Measurements from ENCODE around the gene DDX18. TPM values are rescaled to one million over a fixed set of nuclear protein-coding genes. Genes with fewer than 3 reads are reported as not detected.

Gene DDX18
- total and polyA plus RNA-seq, 2 donors (not counting 3 experiments of a cell fraction or from before 2014, with no cell fraction given), result 15.8 to 50.4 TPM

DNA sequence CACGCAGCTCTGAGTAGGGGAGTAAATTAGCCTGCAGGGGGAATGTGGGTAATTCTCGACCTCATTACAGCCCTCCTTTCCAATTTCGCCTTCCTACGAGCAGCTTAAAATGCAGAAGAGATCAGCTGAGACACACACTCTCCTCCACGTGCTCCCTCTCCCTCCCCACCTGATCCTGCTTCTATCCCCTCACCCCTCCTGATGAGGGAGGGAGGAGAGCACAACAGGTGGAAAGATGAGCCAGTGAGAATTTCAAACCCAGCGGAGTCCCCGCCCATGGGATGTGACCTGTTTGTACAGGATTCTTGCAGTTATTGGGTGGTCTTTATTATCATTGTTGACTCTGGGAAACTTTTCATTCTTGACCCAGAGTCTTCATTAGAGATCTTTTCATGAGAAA, 35.5 kb downstream of the DDX18 start:
- CTCF ChIA-PET, result interaction anchor here (0.9 to 1.6 kb wide), 3 partner anchors 14 to 36 kb away, joined by 3 to 9 read pairs (median 4); partner anchors contain the start of gene DDX18
- H3K4me3 ChIP-seq (replicated peaks in 1 of 3; ENCODE audit: insufficient read depth in 1 of 3, low read depth in 1 of 3, low read length in 3 of 3), result no peak overlapping the region
- H4K20me1 ChIP-seq (replicated peaks; ENCODE audit: control insufficient read depth, extremely low read depth, insufficient read depth, low read length), result no peaks in the 10 kb centered on the region
- no peak for FAIRE-seq
- no peaks in the 10 kb centered on the region for H3K9me3 ChIP-seq (replicated peaks; ENCODE audit: control insufficient read depth, insufficient read depth, low read length)
- intact Hi-C loops (cut with micrococcal nuclease) (no loop called here), dilution Hi-C loops (cut with MboI; ENCODE audit: extremely low pct_ligation_motif_present, low sequenced_read_pairs) (no loop called here)
- H3K27ac ChIP-seq (ENCODE audit: insufficient read depth, low read depth, low read length), result no peak overlapping the region
- no peaks in the 10 kb centered on the region for H3K9me1 ChIP-seq (replicated peaks; ENCODE audit: control insufficient read depth, extremely low read depth, insufficient read depth, low read length)
- H3K4me1 ChIP-seq (ENCODE audit: control insufficient read depth, extremely low read depth, insufficient read depth, low read length), result peaks cover 4% of the 10 kb centered on the region
- peaks cover 16 to 27% of the 10 kb centered on the region in 2 experiments for H3K27me3 ChIP-seq (ENCODE audit: control insufficient read depth in 2 of 2, insufficient read depth in 2 of 2, low read length in 2 of 2)
- H3K4me2 ChIP-seq (ENCODE audit: insufficient read depth, low read length), result no peak overlapping the region
- DNase-seq (ENCODE audit: low read depth, low spot score), result no peak
- POLR2A ChIA-PET, result no interaction called here
- no TSS peak for BruUV-seq (replicated peaks)
- H3K36me3 ChIP-seq (ENCODE audit: control insufficient read depth in 2 of 2, extremely low read depth in 1 of 2, insufficient read depth in 2 of 2, low read length in 2 of 2), result no peaks in the 10 kb centered on the region
- H2AFZ ChIP-seq (ENCODE audit: low read depth, low read length), result no peak overlapping the region
- TF ChIP-seq EZH2 (IDR thresholded peaks at IDR 0.05; ENCODE audit: borderline replicate concordance, low read depth, low read length, severe bottlenecking) (no peak), MAX (IDR thresholded peaks at IDR 0.05; ENCODE audit: insufficient read depth, insufficient read length) (no peak), MYC (IDR thresholded peaks at IDR 0.05; ENCODE audit: low read depth, low read length) (no peak), GATA2 (IDR thresholded peaks at IDR 0.05; ENCODE audit: insufficient read depth, insufficient read length, low read depth, low read length) (no peak), JUN (IDR thresholded peaks at IDR 0.05; ENCODE audit: borderline replicate concordance, insufficient read depth, insufficient read length, low read depth) (no peak), FOS (IDR thresholded peaks at IDR 0.05; ENCODE audit: borderline replicate concordance, insufficient read depth, low read length) (no peak), POLR2AphosphoS5 (IDR thresholded peaks at IDR 0.05; ENCODE audit: insufficient read depth, low read depth, low read length) (no peak), POLR2A (IDR thresholded peaks at IDR 0.05; ENCODE audit: low read depth, low read length) (no peak), CTCF (IDR thresholded peaks at IDR 0.05; ENCODE audit: extremely low read depth in 1 of 2, insufficient read depth in 1 of 2, low read depth in 1 of 2, low read length in 2 of 2) (no peak)
- no peaks in the 10 kb centered on the region for H3K79me2 ChIP-seq (ENCODE audit: control insufficient read depth, insufficient read depth, low read length)
- H3K9ac ChIP-seq (replicated peaks; ENCODE audit: extremely low read depth, insufficient read depth, low read length), result no peak overlapping the region
